GM19025 (cell line): ENCODE measurements around the gene CBX6.

ENCODE experiments used
- ATAC-seq: cut with Tn5 transposase; IDR thresholded peaks from one replicate; pipeline ENCODE4 v1.9.1; 2021; ENCODE audit warnings: mild to moderate bottlenecking, low read depth, moderate library complexity; ENCODE audit not compliant: unreplicated experiment

CBX6 gene

DNA sequence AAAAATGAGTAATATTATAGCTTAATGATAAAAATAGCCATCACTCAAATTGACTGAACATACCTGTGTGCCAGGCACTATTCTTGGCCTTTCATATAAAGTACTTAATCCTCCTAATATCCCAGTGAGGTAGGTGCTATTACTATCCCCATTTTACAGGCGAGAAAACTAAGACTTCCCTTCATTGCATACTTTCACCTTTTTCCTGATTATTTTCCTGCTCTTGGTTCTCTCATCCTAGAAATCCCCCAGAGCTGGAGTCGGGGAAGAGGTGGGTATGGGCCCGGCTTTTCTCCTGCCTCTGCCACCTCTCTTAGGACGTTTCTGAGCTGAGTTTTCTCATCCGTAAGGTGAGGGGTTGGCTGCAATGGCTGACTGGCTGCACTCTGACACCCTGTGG, 30.4 kb downstream of the CBX6 start:
- no peak for ATAC-seq

DNA sequence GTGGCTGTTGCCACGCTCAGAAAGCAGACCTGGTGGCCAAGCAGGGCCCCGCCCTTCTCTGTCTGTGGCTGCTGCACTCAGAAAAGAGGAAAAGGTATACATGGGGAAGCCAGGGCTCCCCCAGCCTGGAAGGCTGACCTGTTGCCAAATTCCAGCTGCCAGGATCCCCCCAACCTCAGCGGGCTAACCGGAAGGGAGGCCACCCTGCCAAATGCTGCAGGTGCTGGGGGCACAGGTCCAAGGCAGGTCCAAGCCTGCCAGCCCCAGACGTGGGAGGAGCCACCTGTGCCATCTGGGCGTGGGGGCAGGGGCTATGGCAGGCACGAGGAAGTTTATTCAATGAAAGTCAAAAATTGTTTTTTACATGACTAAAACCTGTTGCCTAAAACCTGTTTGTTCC, 30.8 kb downstream of the CBX6 start:
- no peak for ATAC-seq

DNA sequence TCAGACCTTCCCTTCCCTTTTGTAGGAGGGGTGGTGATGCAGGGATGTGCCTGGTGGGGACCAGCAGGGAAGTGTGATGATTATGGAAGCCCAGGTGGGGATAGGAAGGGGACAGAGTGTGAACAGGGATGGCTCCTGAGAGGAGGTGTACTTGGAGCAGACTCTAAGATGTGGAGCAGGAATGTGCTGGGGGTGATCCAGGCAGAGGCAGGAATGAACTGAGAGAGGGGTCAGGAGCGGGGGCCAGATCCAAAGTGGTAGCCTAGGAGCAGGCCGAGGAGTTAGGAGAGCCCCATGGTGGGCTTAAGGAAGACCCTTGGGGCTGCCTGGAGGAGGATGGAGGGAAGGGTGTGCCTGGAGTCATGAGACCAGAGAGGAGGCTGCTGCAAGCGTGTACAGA, 31.9 kb downstream of the CBX6 start:
- ATAC-seq: no peak

DNA sequence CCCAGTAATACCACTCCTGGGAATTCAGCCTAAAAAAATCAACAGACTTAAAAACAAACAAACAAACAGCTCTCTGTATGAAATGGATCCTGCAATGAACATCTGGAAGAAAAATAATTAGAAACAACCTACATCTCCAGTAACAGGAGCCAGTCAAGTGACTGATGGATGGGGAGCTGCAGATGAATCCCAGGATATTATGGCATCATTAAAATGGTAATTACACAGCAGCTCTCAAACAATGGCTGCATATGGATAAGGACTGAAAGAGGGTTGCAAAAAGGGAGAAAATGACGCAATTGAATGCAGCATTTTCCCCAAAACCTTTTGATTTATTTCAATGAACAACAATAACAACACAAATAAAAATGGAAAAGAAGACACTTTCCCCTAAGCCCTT, 32.3 kb downstream of the CBX6 start:
- no peak for ATAC-seq

DNA sequence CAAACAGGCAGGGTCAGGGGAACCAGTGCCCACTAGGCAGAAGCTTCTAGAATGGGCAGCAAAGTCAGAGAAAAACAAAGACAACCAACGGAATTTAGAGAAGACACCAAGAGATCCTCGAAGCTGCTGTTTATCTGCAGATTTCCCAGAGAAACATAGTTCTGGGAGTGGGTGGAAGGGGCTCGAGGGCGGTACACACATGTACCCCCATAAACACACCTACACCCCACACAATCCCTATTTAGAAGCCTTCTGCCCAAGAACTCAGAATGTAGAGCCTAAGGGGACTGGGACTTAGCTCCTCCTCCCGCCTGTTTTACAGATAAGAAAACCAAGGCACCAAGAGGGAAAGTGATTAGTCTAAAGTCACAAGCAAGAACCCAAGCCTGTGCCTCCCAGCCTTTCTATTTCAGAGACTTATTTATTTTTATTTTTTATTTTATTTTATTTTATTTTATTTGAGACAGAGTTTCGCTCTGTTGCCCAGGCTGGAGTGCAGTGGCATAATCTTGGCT, 34.5 kb downstream of the CBX6 start:
- no peak for ATAC-seq

DNA sequence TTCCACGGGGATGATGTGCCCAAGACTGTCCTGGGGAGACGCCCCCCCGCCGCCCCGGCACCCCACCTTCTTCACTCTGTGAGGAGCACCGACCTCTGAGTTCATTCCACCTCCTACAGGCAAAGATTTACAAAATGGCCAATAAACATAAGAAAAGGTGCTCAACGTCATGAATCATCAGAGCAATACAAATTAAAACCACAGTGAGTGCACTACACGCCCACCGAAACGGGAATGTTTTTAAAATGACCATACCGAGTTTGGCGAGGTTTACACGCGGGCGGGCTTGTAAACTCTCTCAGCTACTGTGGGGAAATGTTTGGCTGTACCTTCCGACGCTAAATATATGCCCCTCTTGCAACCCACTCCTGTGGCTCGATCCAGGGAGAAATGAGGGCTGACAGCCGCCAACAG, 36.1 kb downstream of the CBX6 start:
- no peak for ATAC-seq

DNA sequence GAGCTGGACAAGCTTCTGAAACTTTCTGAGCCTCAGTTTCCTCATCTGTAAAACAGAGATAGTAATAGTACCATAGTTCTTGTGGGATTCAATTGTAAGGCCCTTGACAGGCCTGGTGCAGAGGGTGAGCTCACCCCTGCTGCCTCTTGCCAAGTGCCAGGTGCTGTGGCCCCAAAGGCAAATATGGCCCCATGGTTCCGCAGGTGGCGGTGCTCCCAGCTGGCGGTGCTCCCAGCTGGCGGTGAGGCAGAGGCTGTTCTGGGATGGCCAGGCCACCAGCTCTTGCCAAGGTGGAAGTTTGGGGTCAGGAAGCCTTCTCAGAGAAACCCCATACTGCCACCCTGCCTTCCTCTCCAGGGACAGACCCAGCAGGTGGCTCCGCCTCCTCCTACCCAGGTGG, 37.0 kb downstream of the CBX6 start:
- ATAC-seq: no peak

DNA sequence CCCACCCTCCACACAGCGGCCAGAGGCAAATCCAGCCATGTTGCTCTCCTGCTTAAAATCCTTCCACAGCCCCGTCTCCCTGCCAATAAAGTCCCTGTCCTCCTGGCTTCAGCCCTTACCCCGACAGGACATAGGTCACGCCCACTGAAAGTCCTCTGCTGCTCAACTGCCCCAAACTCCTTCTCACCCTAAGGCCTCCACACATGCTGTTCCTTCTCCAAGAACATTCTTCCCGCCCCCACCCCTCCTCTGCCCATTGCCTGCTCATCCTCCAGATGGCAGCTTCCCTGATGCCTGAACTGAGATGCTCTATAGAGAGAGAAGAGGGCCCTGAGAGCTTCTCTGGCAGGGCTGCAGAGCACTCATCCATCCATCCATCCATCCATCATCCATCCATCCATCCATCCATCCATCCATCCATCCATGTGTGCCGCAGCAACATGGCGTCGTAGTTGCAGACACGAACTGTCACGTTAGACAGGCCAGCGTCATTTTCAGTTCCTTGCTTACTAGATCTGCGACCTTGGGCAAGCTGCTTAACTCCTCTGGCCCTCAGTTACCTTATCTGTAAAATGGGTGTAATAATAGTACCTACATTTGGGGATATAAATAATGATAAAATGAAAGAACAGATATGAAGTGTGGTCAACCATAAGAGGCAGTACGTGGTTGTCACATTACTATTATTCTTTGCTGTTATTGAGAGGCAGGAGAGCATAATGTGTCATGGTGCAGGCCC, 37.6 kb downstream of the CBX6 start:
- ATAC-seq: no peak

DNA sequence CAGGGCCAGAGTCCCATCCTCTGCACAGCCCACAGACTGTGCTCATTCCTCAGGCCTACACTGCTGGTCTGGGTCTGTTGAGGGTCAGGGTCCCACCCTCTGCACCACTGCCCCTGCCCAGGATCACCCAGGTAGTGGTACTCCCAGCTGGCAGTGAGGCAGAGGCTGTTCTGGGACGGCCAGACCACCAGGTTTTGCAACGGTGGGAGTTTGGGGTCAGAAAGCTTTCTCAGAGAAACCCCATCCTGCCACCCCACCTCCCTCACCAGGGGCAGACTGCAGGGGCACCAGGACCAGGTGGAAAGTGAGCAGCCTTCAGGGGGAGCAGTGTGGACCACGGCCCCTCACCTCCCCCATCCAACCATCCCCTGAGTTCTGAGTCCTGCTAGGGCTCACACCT, 39.0 kb downstream of the CBX6 start:
- ATAC-seq: no peak

DNA sequence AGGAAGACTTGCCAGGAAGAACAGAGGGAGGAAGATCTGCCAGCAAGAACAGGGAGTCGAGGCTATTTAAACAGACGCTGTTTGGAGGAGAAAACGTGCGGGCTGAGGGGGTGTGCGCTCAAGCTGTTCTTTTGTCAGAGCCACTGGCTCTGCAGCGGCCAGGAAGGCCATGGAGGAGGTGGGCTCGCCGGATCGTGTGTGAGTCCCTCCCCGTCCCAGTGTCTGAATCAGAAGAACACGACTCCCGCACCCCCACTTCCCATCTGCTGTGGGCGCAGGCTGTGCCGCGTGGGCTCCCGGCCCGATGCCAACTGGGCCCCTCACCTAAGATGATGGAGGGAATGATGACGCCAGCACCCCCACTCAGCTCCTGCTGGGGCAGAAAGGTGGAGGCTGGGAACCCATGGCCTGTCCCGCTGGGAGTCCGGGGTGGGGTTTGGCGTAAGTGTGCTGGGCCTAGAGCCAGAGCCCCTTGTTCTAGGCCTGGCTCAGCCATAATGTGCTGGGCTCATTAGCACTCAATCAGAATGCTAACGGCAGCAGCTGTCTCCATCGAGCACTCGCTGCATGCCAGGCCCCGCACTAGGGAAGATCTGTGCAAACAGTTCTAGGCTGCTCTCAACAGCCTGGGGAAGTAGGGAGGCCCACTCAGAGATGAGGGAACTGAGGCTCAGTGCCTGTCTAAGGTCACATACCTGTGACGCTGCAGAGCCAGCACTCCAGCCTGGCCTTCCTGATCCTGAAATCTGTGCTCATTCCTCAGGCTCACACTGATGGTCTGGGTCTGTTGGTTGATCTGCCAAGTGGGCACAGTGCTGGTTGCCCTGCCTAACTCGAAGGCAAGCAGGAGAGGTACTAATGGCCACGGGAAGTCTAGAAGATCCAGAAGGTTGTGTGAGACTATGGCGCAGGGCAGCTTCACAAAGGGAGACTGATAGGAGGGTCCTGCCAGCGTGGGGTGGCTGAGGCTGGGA, 39.7 kb downstream of the CBX6 start:
- ATAC-seq: no peak

DNA sequence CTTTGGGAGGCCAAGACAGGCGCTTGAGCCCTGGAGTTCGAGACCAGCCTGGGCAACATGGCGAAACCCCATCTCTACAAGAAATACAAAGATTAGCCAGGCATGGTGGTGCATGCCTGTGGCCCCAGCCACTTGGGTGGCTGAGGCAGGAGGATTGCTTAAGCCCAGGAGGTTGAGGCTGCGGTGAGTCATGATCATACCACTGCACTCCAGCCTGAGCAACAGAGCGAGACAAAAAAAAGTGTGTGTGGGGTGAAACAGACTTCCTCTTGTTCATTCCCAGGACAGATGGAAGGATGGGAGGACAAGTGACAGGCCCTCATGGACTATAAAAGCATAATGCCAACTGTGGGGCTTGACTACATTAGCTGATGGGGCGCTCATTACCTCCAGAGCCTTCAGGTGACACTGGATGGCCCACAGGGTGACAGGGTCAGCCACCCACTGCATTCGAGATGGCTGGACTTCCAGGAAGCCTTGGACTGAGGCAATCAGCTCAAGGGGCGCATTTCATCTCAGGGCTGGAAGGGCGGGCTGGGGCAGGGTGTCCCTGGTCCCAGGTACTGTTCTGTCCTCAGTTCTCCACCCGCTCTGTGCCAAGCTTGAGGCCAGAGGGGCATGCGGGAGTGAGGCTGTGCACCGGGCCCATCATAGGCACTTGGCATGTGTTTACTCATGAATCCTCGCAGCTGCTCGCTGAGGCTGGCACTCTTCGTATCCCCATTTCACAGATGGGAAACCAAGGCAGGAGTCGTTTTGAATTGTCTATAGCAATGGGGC, 40.7 kb downstream of the CBX6 start:
- ATAC-seq: no peak

DNA sequence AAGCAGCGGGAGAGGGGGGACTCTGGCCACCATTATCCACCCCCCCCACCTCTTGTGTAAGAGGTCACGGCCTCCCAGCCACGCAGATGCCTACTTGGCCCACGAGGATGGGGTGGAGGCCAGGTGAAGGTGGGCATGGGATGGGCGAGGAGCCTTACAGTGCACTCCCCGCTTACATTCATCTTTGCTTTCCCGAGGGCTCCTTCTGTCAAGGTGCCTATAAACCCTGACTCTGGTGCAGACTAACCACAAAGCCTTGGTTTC, 41.2 kb downstream of the CBX6 start:
- ATAC-seq: no peak

DNA sequence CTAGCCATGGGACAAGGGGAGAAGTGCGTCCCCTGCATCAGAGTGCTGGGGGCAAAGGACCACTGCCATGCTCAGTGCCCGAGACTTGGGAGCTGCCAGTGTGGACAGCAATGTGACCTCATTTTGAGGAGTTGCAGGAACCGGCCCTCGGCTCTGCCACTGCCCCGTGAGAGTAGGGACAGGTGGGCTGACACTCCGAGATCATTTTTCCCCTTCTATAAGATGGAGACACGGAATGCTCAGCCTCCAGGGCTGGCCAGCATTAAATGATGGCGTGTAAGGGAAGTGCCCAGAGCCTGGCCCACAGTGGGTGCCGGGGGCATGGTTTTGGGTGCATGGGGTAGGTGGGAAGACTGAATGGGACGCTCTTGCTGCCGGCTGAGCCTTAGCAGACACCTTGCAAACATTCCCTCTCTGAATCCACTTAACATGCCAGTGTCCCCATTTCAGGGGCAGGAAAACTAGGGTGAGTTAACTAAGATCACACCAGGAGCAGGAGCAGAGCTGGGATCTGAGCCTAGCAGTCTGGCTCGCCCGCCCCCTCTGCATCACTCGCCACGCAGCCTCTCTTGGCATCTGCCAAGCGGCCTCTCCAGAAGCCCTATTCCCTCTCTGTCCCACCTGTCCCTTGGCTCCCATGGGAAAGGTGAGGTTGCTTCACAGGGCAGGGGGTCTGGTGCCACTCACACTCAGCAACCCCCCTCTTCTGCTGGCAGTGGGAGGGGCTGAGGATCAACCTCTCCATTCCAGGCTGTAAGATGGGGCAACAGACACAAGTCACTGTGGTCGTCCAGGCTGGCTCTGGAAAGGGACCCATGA, 41.8 kb downstream of the CBX6 start:
- no peak for ATAC-seq

DNA sequence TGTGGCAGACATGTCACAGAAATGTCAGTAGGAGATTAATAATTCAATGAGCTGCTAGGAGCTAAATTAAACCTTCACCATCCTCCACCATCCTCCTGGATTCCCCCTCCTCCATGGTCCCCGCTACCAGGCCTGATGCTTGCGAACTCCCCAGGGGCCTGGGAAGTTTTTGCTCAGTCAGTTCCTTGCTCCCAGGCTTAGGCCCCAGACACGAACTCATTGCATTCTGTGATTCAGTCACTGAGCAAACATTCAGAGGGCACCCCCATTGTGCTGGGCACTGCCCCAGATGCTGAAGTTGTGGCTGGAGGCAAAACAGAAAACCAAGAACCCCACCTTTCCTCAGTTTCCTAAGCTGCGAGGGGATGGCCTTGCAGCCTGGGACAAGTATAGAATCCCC, 42.5 kb downstream of the CBX6 start:
- no peak for ATAC-seq

DNA sequence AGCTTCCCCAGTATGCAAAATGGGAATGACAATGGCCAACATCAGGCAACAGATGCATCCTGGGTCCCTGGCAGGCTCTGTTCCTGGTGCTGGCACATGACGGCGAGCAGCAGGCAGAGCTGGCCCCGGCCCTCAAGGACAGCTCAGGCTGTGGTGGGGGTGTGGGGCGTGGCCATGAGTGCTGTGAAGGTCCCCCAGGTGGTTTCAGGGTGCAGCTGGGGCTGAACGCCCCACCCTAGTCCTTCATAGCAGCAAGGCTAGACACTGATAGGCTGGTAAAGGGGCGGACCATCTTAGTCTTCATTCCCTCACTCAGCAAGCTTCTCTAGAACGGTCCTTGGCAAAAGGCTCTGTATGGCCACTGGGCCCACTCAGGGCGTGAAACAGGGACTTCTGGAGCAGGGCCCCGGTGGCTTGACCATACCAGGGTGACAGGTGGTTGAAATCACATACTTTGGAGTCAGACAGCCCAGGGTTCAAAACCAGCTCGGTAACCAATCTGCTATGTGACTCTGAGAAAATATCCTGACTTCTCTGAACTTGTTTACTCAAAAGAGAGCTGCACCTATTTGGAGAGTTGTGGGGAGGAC, 43.3 kb downstream of the CBX6 start:
- no peak for ATAC-seq

DNA sequence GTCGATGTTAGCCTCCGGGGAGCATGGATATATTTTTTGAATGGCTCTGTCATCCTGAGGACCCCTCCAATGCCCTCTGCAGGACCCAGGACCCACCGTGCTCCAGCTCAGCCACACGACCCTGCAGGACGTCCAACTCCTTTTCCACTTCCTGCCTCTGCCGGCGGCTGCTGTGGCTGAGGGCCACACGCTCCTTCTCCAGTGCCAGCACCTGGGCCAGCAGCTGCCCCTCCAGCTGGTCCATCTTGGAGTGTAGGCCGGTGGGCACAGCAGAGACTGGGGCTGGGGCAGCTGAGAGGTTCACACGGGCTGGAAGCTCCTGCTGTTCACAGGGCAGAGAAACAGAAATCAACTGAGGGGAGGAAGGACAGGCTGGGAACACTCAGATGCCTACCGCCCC, 43.8 kb downstream of the CBX6 start:
- ATAC-seq: no peak

DNA sequence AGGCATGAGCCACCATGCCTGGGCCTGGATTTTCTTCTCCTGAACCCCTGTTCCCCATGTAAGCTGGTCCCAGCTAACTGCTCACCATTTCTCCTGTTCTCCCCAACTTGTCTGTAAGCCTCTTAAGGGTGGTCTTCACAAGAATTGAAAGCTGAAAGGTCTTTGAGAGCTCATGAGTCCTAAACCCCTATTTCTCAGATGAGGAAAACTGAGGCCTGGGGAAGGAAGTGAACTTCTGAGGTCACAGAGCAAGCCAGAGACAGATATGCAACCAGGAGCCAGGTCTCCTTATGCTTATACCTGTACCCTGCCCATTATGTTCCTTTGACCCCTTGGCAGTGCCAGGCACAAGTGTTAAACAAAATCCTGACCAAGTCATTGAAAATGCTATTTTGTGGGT, 44.5 kb downstream of the CBX6 start:
- no peak for ATAC-seq

DNA sequence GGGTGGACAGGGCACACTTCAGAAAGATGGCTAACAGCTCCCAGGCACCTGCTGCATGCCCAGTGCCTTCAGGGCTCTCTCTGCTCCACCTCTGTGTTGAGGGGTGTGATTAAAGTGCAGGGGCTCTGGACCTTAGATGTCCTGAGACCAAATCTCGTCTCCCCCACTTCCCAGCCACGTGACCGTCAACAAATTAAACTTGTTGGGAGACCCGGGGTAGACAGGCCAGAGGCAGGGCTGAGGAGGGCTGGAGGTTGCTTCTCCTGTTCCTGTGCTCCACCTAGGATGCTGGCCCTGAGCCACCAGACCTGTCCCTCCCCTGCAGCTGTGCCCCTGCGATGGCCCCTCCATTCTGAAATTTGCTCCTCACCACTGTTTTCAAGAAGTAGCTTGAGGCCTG, 45.2 kb downstream of the CBX6 start:
- no peak for ATAC-seq

DNA sequence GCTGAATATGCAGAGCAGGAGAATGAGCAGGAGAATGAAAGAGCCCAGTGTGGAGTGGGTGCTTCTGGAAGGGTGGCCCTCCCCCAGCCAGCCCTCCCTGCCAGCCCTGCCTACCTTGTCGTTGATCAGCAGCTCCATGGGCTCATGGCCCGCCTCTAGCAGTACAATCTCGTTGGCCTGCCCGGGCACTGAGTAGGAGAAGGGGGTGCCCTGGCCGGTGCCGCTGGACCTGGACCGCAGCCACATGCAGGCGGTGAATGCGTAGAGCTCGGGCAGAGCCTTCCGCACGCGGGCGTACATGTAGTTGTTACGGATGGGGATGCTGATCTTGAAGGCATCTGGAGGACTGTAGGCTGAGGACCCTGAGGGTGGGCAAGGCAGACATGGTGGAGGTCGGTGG, 45.6 kb downstream of the CBX6 start:
- ATAC-seq: no peak

DNA sequence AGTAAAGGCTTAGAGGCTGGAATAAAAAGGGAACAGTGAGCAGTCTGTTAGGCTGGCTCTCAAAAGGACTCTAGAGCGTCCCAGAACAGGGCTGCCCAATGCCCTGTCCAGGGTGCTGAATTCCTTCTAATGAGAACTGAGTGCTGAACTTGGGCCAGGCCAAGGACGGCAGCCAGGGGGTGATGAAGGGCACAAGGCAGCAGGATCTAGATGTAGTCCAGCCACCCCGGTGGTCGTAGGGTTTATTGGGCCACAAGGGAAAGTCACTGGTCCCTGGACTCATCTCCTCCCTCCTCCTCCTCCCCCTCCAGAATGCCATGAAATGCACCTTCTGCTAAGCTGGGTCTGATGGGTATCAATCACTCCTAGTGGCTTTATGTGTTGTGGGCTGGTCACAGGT, 47.4 kb downstream of the CBX6 start:
- ATAC-seq: no peak
